Liver (tissue), 9 donors: ENCODE results near the gene SPRYD7. TPM values are rescaled to one million over a fixed set of nuclear protein-coding genes. Genes with fewer than 3 reads are reported as not detected.

Source experiments
- DNase-seq: peaks from one replicate; pipeline ENCODE4 v3.0.0-alpha.2; 2017; ENCODE audit warnings: low spot score
- H3K27ac ChIP-seq, 2 donors: one replicate each; pipeline ENCODE4 v1.7.0; 2013; ENCODE audit warnings: inconsistent platforms in 2 of 2, low read length in 2 of 2, control low read depth in 1 of 2, low read depth in 1 of 2, mild to moderate bottlenecking in 1 of 2
- H3K27me3 ChIP-seq, 4 donors: one replicate each; pipeline versions ENCODE4 v1.6.1 to v1.7.0; 2013; ENCODE audit warnings: low read length in 3 of 4, inconsistent platforms in 1 of 4, mild to moderate bottlenecking in 1 of 4, moderate library complexity in 1 of 4; ENCODE audit not compliant: control insufficient read depth in 4 of 4, insufficient read depth in 4 of 4
- H3K36me3 ChIP-seq, 4 donors: one replicate each; pipeline versions ENCODE4 v1.6.1 to v1.7.0; 2013; ENCODE audit warnings: low read length in 3 of 4, mild to moderate bottlenecking in 3 of 4, low read depth in 1 of 4, moderate library complexity in 1 of 4; ENCODE audit not compliant: control insufficient read depth in 4 of 4, insufficient read depth in 3 of 4
- H3K4me1 ChIP-seq, 4 donors: one replicate each; pipeline versions ENCODE4 v1.6.1 to v1.7.0; 2013; ENCODE audit warnings: low read length in 3 of 4, mild to moderate bottlenecking in 3 of 4, moderate library complexity in 1 of 4; ENCODE audit not compliant: control insufficient read depth in 4 of 4, insufficient read depth in 4 of 4
- H3K4me3 ChIP-seq, 3 donors: one replicate each; pipeline versions ENCODE4 v1.6.1 to v1.7.0; 2013; ENCODE audit warnings: low read length in 3 of 3, control low read depth in 1 of 3, low read depth in 1 of 3, mild to moderate bottlenecking in 1 of 3
- H3K9ac ChIP-seq, 2 donors: one replicate each; pipeline ENCODE4 v1.7.0; 2013; ENCODE audit warnings: low read length in 2 of 2, mild to moderate bottlenecking in 2 of 2, moderate library complexity in 2 of 2, control low read depth in 1 of 2, low read depth in 1 of 2
- H3K9me3 ChIP-seq, 4 donors: one replicate each; pipeline versions ENCODE4 v1.6.1 to v1.7.0; 2013; ENCODE audit warnings: low read length in 3 of 4; ENCODE audit not compliant: control insufficient read depth in 4 of 4
- EGR1 ChIP-seq, 2 donors: IDR thresholded peaks; 2 replicates each; pipeline ENCODE4 v1.6.1; 2016 to 2018; ENCODE audit warnings: antibody characterized with exemption in 2 of 2, low read depth in 2 of 2
- FOXA1 ChIP-seq: IDR thresholded peaks from 2 replicates; pipeline ENCODE4 v1.6.1; 2016; ENCODE audit warnings: antibody characterized with exemption
- FOXA2 ChIP-seq: IDR thresholded peaks from 2 replicates; pipeline ENCODE4 v1.6.1; 2016; ENCODE audit warnings: antibody characterized with exemption
- GABPA ChIP-seq, 2 donors: IDR thresholded peaks in 1 of 2; conservative IDR thresholded peaks in 1 of 2; 2 replicates each; pipeline ENCODE4 v1.6.1; 2016; ENCODE audit warnings: antibody characterized with exemption in 2 of 2, mild to moderate bottlenecking in 1 of 2, moderate library complexity in 1 of 2
- HNF4A ChIP-seq, 2 donors: conservative IDR thresholded peaks; 2 replicates each; pipeline ENCODE4 v1.6.1; 2016; ENCODE audit warnings: antibody characterized with exemption in 2 of 2, mild to moderate bottlenecking in 2 of 2
- HNF4G ChIP-seq: IDR thresholded peaks from 2 replicates; pipeline ENCODE4 v1.6.1; 2016; ENCODE audit warnings: antibody characterized with exemption
- JUND ChIP-seq, 2 donors: IDR thresholded peaks; 2 replicates each; pipeline ENCODE4 v1.6.1; 2016; ENCODE audit warnings: antibody characterized with exemption in 2 of 2
- NR2F2 ChIP-seq: IDR thresholded peaks from 2 replicates; pipeline ENCODE4 v1.6.1; 2016; ENCODE audit warnings: antibody characterized with exemption
- RAD21 ChIP-seq, 2 donors: IDR thresholded peaks; 2 replicates each; pipeline ENCODE4 v1.6.1; 2016; ENCODE audit warnings: antibody characterized with exemption in 2 of 2, mild to moderate bottlenecking in 2 of 2
- RXRA ChIP-seq, 2 donors: IDR thresholded peaks; 2 replicates each; pipeline ENCODE4 v1.6.1; 2017 to 2018; ENCODE audit warnings: antibody characterized with exemption in 2 of 2, mild to moderate bottlenecking in 1 of 2
- SP1 ChIP-seq: IDR thresholded peaks from 2 replicates; pipeline ENCODE4 v1.6.1; 2018; ENCODE audit warnings: antibody characterized with exemption, mild to moderate bottlenecking
- TAF1 ChIP-seq: conservative IDR thresholded peaks from 2 replicates; pipeline ENCODE4 v1.6.1; 2016; ENCODE audit warnings: antibody characterized with exemption, mild to moderate bottlenecking
- YY1 ChIP-seq: IDR thresholded peaks from 2 replicates; pipeline ENCODE4 v1.6.1; 2016; ENCODE audit warnings: antibody characterized with exemption, mild to moderate bottlenecking
- WGBS: extraction: QIAGEN DNeasy Blood & Tissue Kit; methylation state at CpG from one replicate; pipeline ENCODE4 v1.1.7; 2013; 5-methylcytosine and 5-hydroxymethylcytosine counted together
- polyA plus RNA-seq, 2 donors: library from polyadenylated mRNA; stranded (reverse) in 1 of 2; unstranded in 1 of 2; fragments of 200-250 nt in 1 of 2; fragments of >200 nt in 1 of 2; fragmentation: Nextera tagmentation in 1 of 2; extraction: Ambion mirVana in 1 of 2; gene quantifications; one replicate each; pipeline versions ENCODE4 v1.2.1 to v1.2.3, GENCODE V29; 2013 to 2015
- total RNA-seq, 2 donors: library from RNA; depleted of rRNA; stranded (reverse); fragments of >200 nt; gene quantifications; one replicate each; pipeline ENCODE4 v1.2.3, GENCODE V29; 2014
- TF ChIP-seq, protein P1 (sequence below): IDR thresholded peaks from 2 replicates; pipeline ENCODE4 v1.6.1; 2016; ENCODE audit warnings: antibody characterized with exemption
- TF ChIP-seq, protein P2 (sequence below): IDR thresholded peaks from 2 replicates; pipeline ENCODE4 v1.6.1; 2016; ENCODE audit warnings: antibody characterized with exemption
- TF ChIP-seq, protein P3 (sequence below): IDR thresholded peaks from 2 replicates; pipeline ENCODE4 v1.6.1; 2016; ENCODE audit warnings: antibody characterized with exemption, mild to moderate bottlenecking
- TF ChIP-seq, protein P4 (sequence below): IDR thresholded peaks from 2 replicates; pipeline ENCODE4 v1.6.1; 2016; ENCODE audit warnings: antibody characterized with exemption
- TF ChIP-seq, protein P5 (sequence below): fragments of 150-350 bp; IDR thresholded peaks from 2 replicates; pipeline ENCODE4 v1.5.1; 2017; ENCODE audit warnings: improper control_type of control experiment, low read depth, low read length; ENCODE audit not compliant: missing input control
- donor health status: healthy.
- donor health status: healthy.
- donor health status: healthy.
- donor health status: healthy.
- donor health status: healthy.

Gene SPRYD7
- total and polyA plus RNA-seq, 4 donors = 3.7 to 10.1 (median 4.8) TPM

DNA sequence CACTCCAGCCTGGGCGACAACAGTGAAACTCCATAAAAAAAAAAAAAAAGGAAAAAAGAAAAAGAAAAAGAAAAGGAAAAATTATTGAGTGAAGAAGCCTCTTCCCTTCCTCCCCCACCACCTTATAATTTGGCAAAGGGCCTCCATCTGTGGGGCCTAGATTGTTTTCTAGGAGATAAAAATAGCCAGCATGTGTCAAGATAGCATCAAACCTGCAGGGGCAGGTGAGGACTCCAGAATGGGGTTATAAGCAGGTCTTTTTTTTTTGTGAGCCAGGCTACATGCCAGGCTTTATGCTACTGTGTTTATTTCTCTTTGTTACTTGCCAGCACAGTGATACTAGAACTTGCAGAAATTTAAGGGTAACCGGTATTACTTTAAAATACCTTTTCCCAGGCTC, 49.0 kb upstream of the SPRYD7 start:
- no peaks in the 10 kb centered on the region for H3K9me3 ChIP-seq
- H3K36me3 ChIP-seq = peaks cover 0 to 2% (median 0%) of the 10 kb centered on the region in 4 donors
- peaks cover 3 to 18% (median 15%) of the 10 kb centered on the region in 4 donors for H3K4me1 ChIP-seq
- no peak overlapping the region for H3K4me3 ChIP-seq
- no peak overlapping the region for H3K27ac ChIP-seq
- WGBS = 72% methylated on average over 2 of the region's 2 CpGs
- no peak overlapping the region for H3K9ac ChIP-seq
- no peak for DNase-seq
- TF ChIP-seq, protein P1, sequence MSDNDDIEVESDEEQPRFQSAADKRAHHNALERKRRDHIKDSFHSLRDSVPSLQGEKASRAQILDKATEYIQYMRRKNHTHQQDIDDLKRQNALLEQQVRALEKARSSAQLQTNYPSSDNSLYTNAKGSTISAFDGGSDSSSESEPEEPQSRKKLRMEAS = no peak
- TF ChIP-seq, protein P2, sequence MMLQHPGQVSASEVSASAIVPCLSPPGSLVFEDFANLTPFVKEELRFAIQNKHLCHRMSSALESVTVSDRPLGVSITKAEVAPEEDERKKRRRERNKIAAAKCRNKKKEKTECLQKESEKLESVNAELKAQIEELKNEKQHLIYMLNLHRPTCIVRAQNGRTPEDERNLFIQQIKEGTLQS = no peak
- no peak for TF ChIP-seq HNF4G
- peak in 1 of 2 donors; percentile 12 for TF ChIP-seq RXRA (IDR thresholded peaks at IDR 0.05)
- TF ChIP-seq HNF4A (conservative IDR thresholded peaks at IDR 0.05) = no peak
- no peak for TF ChIP-seq FOXA1
- H3K27me3 ChIP-seq = no peaks in the 10 kb centered on the region

DNA sequence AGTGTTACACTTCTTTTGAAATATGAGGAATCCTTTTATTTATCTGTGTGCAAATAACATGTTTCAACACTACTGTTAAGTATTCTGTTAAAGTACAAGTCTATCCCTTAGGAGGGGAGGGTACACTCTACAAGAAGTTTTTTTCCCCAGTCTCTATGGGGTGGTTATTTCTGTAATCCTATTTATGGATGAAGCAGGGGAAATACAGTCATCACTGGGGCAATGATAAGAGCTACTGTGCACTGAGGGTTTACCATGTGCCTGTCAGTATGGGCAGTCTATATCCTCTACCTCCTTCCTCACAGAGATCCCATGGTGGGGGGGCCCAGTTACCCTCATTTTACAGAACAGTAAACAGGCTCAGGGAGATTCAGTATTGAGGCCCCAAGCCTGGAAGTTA, 44.1 kb upstream of the SPRYD7 start:
- no peak overlapping the region for H3K4me3 ChIP-seq
- no peaks in the 10 kb centered on the region for H3K36me3 ChIP-seq
- no peak for DNase-seq
- TF ChIP-seq EGR1 (IDR thresholded peaks at IDR 0.05; ENCODE audit: low read depth in 2 of 2) (no peak), FOXA2 (no peak), GABPA (IDR thresholded peaks at IDR 0.05 in 1 of 2, conservative IDR thresholded peaks at IDR 0.05 in 1 of 2) (no peak), HNF4G (no peak), HNF4A (conservative IDR thresholded peaks at IDR 0.05) (no peak), SP1 (no peak), YY1 (no peak), JUND (IDR thresholded peaks at IDR 0.05) (no peak), RAD21 (IDR thresholded peaks at IDR 0.05) (no peak), RXRA (IDR thresholded peaks at IDR 0.05) (no peak), NR2F2 (no peak), TAF1 (no peak), FOXA1 (no peak)
- TF ChIP-seq, protein P1 = no peak
- TF ChIP-seq, protein P2 = no peak
- TF ChIP-seq, protein P3, sequence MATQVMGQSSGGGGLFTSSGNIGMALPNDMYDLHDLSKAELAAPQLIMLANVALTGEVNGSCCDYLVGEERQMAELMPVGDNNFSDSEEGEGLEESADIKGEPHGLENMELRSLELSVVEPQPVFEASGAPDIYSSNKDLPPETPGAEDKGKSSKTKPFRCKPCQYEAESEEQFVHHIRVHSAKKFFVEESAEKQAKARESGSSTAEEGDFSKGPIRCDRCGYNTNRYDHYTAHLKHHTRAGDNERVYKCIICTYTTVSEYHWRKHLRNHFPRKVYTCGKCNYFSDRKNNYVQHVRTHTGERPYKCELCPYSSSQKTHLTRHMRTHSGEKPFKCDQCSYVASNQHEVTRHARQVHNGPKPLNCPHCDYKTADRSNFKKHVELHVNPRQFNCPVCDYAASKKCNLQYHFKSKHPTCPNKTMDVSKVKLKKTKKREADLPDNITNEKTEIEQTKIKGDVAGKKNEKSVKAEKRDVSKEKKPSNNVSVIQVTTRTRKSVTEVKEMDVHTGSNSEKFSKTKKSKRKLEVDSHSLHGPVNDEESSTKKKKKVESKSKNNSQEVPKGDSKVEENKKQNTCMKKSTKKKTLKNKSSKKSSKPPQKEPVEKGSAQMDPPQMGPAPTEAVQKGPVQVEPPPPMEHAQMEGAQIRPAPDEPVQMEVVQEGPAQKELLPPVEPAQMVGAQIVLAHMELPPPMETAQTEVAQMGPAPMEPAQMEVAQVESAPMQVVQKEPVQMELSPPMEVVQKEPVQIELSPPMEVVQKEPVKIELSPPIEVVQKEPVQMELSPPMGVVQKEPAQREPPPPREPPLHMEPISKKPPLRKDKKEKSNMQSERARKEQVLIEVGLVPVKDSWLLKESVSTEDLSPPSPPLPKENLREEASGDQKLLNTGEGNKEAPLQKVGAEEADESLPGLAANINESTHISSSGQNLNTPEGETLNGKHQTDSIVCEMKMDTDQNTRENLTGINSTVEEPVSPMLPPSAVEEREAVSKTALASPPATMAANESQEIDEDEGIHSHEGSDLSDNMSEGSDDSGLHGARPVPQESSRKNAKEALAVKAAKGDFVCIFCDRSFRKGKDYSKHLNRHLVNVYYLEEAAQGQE = no peak
- TF ChIP-seq, protein P4, sequence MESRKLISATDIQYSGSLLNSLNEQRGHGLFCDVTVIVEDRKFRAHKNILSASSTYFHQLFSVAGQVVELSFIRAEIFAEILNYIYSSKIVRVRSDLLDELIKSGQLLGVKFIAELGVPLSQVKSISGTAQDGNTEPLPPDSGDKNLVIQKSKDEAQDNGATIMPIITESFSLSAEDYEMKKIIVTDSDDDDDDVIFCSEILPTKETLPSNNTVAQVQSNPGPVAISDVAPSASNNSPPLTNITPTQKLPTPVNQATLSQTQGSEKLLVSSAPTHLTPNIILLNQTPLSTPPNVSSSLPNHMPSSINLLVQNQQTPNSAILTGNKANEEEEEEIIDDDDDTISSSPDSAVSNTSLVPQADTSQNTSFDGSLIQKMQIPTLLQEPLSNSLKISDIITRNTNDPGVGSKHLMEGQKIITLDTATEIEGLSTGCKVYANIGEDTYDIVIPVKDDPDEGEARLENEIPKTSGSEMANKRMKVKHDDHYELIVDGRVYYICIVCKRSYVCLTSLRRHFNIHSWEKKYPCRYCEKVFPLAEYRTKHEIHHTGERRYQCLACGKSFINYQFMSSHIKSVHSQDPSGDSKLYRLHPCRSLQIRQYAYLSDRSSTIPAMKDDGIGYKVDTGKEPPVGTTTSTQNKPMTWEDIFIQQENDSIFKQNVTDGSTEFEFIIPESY = no peak
- TF ChIP-seq, protein P5, sequence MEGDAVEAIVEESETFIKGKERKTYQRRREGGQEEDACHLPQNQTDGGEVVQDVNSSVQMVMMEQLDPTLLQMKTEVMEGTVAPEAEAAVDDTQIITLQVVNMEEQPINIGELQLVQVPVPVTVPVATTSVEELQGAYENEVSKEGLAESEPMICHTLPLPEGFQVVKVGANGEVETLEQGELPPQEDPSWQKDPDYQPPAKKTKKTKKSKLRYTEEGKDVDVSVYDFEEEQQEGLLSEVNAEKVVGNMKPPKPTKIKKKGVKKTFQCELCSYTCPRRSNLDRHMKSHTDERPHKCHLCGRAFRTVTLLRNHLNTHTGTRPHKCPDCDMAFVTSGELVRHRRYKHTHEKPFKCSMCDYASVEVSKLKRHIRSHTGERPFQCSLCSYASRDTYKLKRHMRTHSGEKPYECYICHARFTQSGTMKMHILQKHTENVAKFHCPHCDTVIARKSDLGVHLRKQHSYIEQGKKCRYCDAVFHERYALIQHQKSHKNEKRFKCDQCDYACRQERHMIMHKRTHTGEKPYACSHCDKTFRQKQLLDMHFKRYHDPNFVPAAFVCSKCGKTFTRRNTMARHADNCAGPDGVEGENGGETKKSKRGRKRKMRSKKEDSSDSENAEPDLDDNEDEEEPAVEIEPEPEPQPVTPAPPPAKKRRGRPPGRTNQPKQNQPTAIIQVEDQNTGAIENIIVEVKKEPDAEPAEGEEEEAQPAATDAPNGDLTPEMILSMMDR = no peak
- no peak overlapping the region for H3K9ac ChIP-seq
- H3K9me3 ChIP-seq = no peaks in the 10 kb centered on the region
- H3K27me3 ChIP-seq = no peaks in the 10 kb centered on the region
- H3K4me1 ChIP-seq = peaks cover 0 to 2% (median under 1%) of the 10 kb centered on the region in 4 donors
- H3K27ac ChIP-seq = no peak overlapping the region
